ENCODE measurements around the gene HIVEP3. TPM values are rescaled to one million over a fixed set of nuclear protein-coding genes. Genes with fewer than 3 reads are reported as not detected.
"Not testable (repeated sequence)": the region's sequence is repeated elsewhere in the genome, so short reads cannot be mapped to it uniquely, and the experiment has no call there.

HIVEP3 gene
- polyA plus RNA-seq, 4 donors = 0.67 to 3.8 (median 1.8) TPM

GRCh38 chr1:41952208-41952607, 33.5 kb upstream of the HIVEP3 start:
- Histone ChIP-seq H3K4me1 (ENCODE audit: control insufficient read depth in 3 of 3, insufficient read depth in 2 of 3, low read depth in 1 of 3, low read length in 2 of 3) (no peaks in the 10 kb centered on the region), H3K4me3 (ENCODE audit: low read depth in 1 of 3, low read length in 3 of 3) (no peak overlapping the region), H3K27me3 (ENCODE audit: control insufficient read depth in 3 of 3, insufficient read depth in 3 of 3, low read length in 3 of 3) (no peaks in the 10 kb centered on the region), H3K27ac (ENCODE audit: low read depth in 1 of 3, low read length in 2 of 3) (no peak overlapping the region), H3K9me3 (ENCODE audit: control insufficient read depth in 2 of 2, insufficient read depth in 1 of 2, low read depth in 1 of 2, low read length in 1 of 2) (peaks cover 0 to 7% of the 10 kb centered on the region in 2 donors), H3K36me3 (ENCODE audit: control insufficient read depth in 3 of 3, insufficient read depth in 2 of 3, low read depth in 1 of 3, low read length in 3 of 3) (no peaks in the 10 kb centered on the region)
- WGBS, 3 donors = 92 to 98% (median 96%) methylated on average over 2 of the region's 2 CpGs
- FAIRE-seq = no peak
- DNase-seq = no peak

DNA sequence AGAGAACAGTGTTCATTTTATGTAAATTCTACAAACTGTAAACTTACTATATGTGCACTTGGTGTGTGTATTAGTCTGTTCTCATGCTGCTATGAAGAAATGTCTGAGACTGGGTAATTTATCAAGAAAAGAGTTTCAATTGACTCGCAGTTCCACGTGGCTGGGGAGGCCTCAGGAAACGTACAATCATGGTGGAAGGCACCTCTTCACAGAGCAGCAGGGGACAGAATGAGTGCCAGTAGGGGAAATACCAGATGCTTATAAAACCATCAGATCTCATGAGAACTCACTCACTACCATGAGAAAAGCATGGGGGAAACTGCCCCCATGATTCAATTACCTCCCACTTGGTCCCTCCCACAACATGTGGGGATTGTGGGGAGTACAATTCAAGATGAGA, 32.8 kb upstream of the HIVEP3 start:
- not testable (repeated sequence) for H3K27me3 ChIP-seq (ENCODE audit: control insufficient read depth in 3 of 3, insufficient read depth in 3 of 3, low read length in 3 of 3); H3K9me3 ChIP-seq (ENCODE audit: control insufficient read depth in 2 of 2, insufficient read depth in 1 of 2, low read depth in 1 of 2, low read length in 1 of 2); H3K27ac ChIP-seq (ENCODE audit: low read depth in 1 of 3, low read length in 2 of 3); FAIRE-seq; H3K36me3 ChIP-seq (ENCODE audit: control insufficient read depth in 3 of 3, insufficient read depth in 2 of 3, low read depth in 1 of 3, low read length in 3 of 3); H3K4me3 ChIP-seq (ENCODE audit: low read depth in 1 of 3, low read length in 3 of 3); H3K4me1 ChIP-seq (ENCODE audit: control insufficient read depth in 3 of 3, insufficient read depth in 2 of 3, low read depth in 1 of 3, low read length in 2 of 3); DNase-seq
- WGBS, 3 donors = 66 to 78% (median 76%) methylated on average over 3 of the region's 3 CpGs

GRCh38 chr1:41950820-41951219, 32.1 kb upstream of the HIVEP3 start:
- Histone ChIP-seq H3K4me3 (ENCODE audit: low read depth in 1 of 3, low read length in 3 of 3) (no peak overlapping the region), H3K9me3 (ENCODE audit: control insufficient read depth in 2 of 2, insufficient read depth in 1 of 2, low read depth in 1 of 2, low read length in 1 of 2) (peaks cover 0 to 7% of the 10 kb centered on the region in 2 donors), H3K36me3 (ENCODE audit: control insufficient read depth in 3 of 3, insufficient read depth in 2 of 3, low read depth in 1 of 3, low read length in 3 of 3) (no peaks in the 10 kb centered on the region), H3K27ac (ENCODE audit: low read depth in 1 of 3, low read length in 2 of 3) (no peak overlapping the region), H3K4me1 (ENCODE audit: control insufficient read depth in 3 of 3, insufficient read depth in 2 of 3, low read depth in 1 of 3, low read length in 2 of 3) (no peaks in the 10 kb centered on the region), H3K27me3 (ENCODE audit: control insufficient read depth in 3 of 3, insufficient read depth in 3 of 3, low read length in 3 of 3) (no peaks in the 10 kb centered on the region)
- WGBS, 3 donors = 17 to 48% (median 39%) methylated on average over 1 of the region's 1 CpG
- FAIRE-seq (no peak), DNase-seq (no peak)

DNA sequence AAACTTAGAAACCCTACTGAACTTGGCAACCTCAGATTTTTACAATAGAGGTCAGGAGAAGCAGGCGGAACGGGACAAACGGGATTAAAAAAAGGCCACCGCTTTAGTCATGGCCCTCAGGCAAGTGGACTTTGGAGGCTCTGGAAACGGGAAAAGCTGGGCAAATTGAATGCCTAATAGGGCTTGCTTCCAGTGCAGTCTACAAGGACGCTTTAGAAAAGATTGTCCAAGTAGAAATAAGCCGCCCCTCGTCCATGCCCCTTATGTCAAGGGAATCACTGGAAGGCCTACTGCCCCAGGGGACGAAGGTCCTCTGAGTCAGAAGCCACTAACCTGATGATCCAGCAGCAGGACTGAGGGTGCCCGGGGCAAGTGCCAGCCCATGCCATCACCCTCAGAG, 27.2 kb upstream of the HIVEP3 start:
- not testable (repeated sequence) for H3K27me3 ChIP-seq (ENCODE audit: control insufficient read depth in 3 of 3, insufficient read depth in 3 of 3, low read length in 3 of 3); H3K9me3 ChIP-seq (ENCODE audit: control insufficient read depth in 2 of 2, insufficient read depth in 1 of 2, low read depth in 1 of 2, low read length in 1 of 2); H3K36me3 ChIP-seq (ENCODE audit: control insufficient read depth in 3 of 3, insufficient read depth in 2 of 3, low read depth in 1 of 3, low read length in 3 of 3); H3K27ac ChIP-seq (ENCODE audit: low read depth in 1 of 3, low read length in 2 of 3); H3K4me1 ChIP-seq (ENCODE audit: control insufficient read depth in 3 of 3, insufficient read depth in 2 of 3, low read depth in 1 of 3, low read length in 2 of 3); FAIRE-seq; DNase-seq; H3K4me3 ChIP-seq (ENCODE audit: low read depth in 1 of 3, low read length in 3 of 3)
- 79 to 88% (median 86%) methylated on average over 10 of the region's 10 CpGs for WGBS, 3 donors

DNA sequence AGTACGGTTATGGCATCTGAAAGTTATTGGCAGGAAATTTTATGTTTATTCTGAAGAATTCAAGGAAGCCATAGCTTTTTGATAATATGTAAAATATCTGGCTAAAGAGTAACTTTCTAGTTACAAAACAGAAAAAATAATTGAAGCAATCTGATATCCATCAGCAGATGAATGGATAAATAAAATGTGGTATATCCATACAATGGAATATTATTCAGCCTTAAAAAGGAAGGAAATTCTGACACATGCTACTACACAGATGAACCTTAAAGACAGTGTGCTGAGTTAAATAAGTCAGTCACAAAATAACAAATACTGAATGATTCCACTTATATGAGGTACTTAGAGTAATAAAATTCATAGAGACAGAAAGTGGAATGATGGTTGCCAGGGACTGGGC, 25.0 kb upstream of the HIVEP3 start:
- H3K4me3 ChIP-seq (ENCODE audit: low read depth in 1 of 3, low read length in 3 of 3) = no peak overlapping the region
- DNase-seq (no peak), FAIRE-seq (peak; percentile 19)
- no peaks in the 10 kb centered on the region for H3K36me3 ChIP-seq (ENCODE audit: control insufficient read depth in 3 of 3, insufficient read depth in 2 of 3, low read depth in 1 of 3, low read length in 3 of 3)
- no peaks in the 10 kb centered on the region for H3K4me1 ChIP-seq (ENCODE audit: control insufficient read depth in 3 of 3, insufficient read depth in 2 of 3, low read depth in 1 of 3, low read length in 2 of 3)
- WGBS, 3 donors = 86 to 94% (median 90%) methylated on average over 1 of the region's 1 CpG
- H3K9me3 ChIP-seq (ENCODE audit: control insufficient read depth in 2 of 2, insufficient read depth in 1 of 2, low read depth in 1 of 2, low read length in 1 of 2) = peaks cover 0 to 3% of the 10 kb centered on the region in 2 donors
- H3K27me3 ChIP-seq (ENCODE audit: control insufficient read depth in 3 of 3, insufficient read depth in 3 of 3, low read length in 3 of 3) = no peaks in the 10 kb centered on the region
- no peak overlapping the region for H3K27ac ChIP-seq (ENCODE audit: low read depth in 1 of 3, low read length in 2 of 3)

- no peaks in the 10 kb centered on the region for H3K4me1 ChIP-seq (ENCODE audit: control insufficient read depth in 3 of 3, insufficient read depth in 2 of 3, low read depth in 1 of 3, low read length in 2 of 3)
- no peak overlapping the region for H3K4me3 ChIP-seq (ENCODE audit: low read depth in 1 of 3, low read length in 3 of 3)
- no peaks in the 10 kb centered on the region for H3K27me3 ChIP-seq (ENCODE audit: control insufficient read depth in 3 of 3, insufficient read depth in 3 of 3, low read length in 3 of 3)
- H3K9me3 ChIP-seq (ENCODE audit: control insufficient read depth in 2 of 2, insufficient read depth in 1 of 2, low read depth in 1 of 2, low read length in 1 of 2) = peaks cover 0 to 3% of the 10 kb centered on the region in 2 donors
- FAIRE-seq (no peak), DNase-seq (no peak)
- H3K27ac ChIP-seq (ENCODE audit: low read depth in 1 of 3, low read length in 2 of 3) = no peak overlapping the region
- H3K36me3 ChIP-seq (ENCODE audit: control insufficient read depth in 3 of 3, insufficient read depth in 2 of 3, low read depth in 1 of 3, low read length in 3 of 3) = no peaks in the 10 kb centered on the region
These were observed 23.6 kb upstream of the HIVEP3 start for GRCh38 chr1:41942278-41942677.

GRCh38 chr1:41941381-41941780, 22.7 kb upstream of the HIVEP3 start:
- FAIRE-seq (no peak), DNase-seq (no peak)
- Histone ChIP-seq H3K4me1 (ENCODE audit: control insufficient read depth in 3 of 3, insufficient read depth in 2 of 3, low read depth in 1 of 3, low read length in 2 of 3) (no peaks in the 10 kb centered on the region), H3K27me3 (ENCODE audit: control insufficient read depth in 3 of 3, insufficient read depth in 3 of 3, low read length in 3 of 3) (no peaks in the 10 kb centered on the region), H3K27ac (ENCODE audit: low read depth in 1 of 3, low read length in 2 of 3) (no peak overlapping the region), H3K9me3 (ENCODE audit: control insufficient read depth in 2 of 2, insufficient read depth in 1 of 2, low read depth in 1 of 2, low read length in 1 of 2) (peaks cover 0 to 3% of the 10 kb centered on the region in 2 donors), H3K4me3 (ENCODE audit: low read depth in 1 of 3, low read length in 3 of 3) (no peak overlapping the region), H3K36me3 (ENCODE audit: control insufficient read depth in 3 of 3, insufficient read depth in 2 of 3, low read depth in 1 of 3, low read length in 3 of 3) (no peaks in the 10 kb centered on the region)
- WGBS, 3 donors = 70 to 82% (median 73%) methylated on average over 1 of the region's 1 CpG

GRCh38 chr1:41939194-41939593, 20.5 kb upstream of the HIVEP3 start:
- DNase-seq (no peak), FAIRE-seq (no peak)
- no peaks in the 10 kb centered on the region for H3K27me3 ChIP-seq (ENCODE audit: control insufficient read depth in 3 of 3, insufficient read depth in 3 of 3, low read length in 3 of 3)
- H3K36me3 ChIP-seq (ENCODE audit: control insufficient read depth in 3 of 3, insufficient read depth in 2 of 3, low read depth in 1 of 3, low read length in 3 of 3) = no peaks in the 10 kb centered on the region
- H3K4me3 ChIP-seq (ENCODE audit: low read depth in 1 of 3, low read length in 3 of 3) = no peak overlapping the region
- peaks cover 0 to under 1% of the 10 kb centered on the region in 2 donors for H3K9me3 ChIP-seq (ENCODE audit: control insufficient read depth in 2 of 2, insufficient read depth in 1 of 2, low read depth in 1 of 2, low read length in 1 of 2)
- 68 to 74% (median 70%) methylated on average over 5 of the region's 5 CpGs for WGBS, 3 donors
- H3K4me1 ChIP-seq (ENCODE audit: control insufficient read depth in 3 of 3, insufficient read depth in 2 of 3, low read depth in 1 of 3, low read length in 2 of 3) = no peaks in the 10 kb centered on the region
- H3K27ac ChIP-seq (ENCODE audit: low read depth in 1 of 3, low read length in 2 of 3) = no peak overlapping the region

DNA sequence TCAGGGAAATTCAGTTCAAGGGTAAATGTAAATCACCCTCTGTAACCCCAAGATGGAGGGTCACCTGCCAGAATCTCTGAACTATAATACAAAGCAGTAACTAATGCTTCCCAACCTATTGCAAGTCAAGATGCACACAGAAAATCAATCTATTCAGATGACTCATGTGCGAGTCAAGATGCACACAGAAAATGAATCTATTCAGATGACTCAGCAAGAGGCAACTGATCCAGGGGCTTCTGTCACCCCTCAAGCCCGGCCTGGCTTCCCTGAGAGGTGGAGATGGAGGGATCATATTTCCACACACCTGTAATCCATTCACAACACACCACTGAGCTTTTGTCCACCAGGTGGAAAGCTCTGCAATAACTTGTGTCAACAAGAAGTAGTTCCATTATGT, 17.4 kb upstream of the HIVEP3 start:
- H3K4me3 ChIP-seq (ENCODE audit: low read depth in 1 of 3, low read length in 3 of 3) = no peak overlapping the region
- no peaks in the 10 kb centered on the region for H3K27me3 ChIP-seq (ENCODE audit: control insufficient read depth in 3 of 3, insufficient read depth in 3 of 3, low read length in 3 of 3)
- H3K9me3 ChIP-seq (ENCODE audit: control insufficient read depth in 2 of 2, insufficient read depth in 1 of 2, low read depth in 1 of 2, low read length in 1 of 2) = no peaks in the 10 kb centered on the region
- H3K4me1 ChIP-seq (ENCODE audit: control insufficient read depth in 3 of 3, insufficient read depth in 2 of 3, low read depth in 1 of 3, low read length in 2 of 3) = no peaks in the 10 kb centered on the region
- H3K36me3 ChIP-seq (ENCODE audit: control insufficient read depth in 3 of 3, insufficient read depth in 2 of 3, low read depth in 1 of 3, low read length in 3 of 3) = no peaks in the 10 kb centered on the region
- no peak overlapping the region for H3K27ac ChIP-seq (ENCODE audit: low read depth in 1 of 3, low read length in 2 of 3)
- FAIRE-seq (no peak), DNase-seq (no peak)
- 28 to 51% (median 35%) methylated on average over 2 of the region's 2 CpGs for WGBS, 3 donors

All from small intestine (tissue), 7 donors.